GM12878 (cell line): ENCODE results near the gene PRDM4. TPM values are rescaled to one million over a fixed set of nuclear protein-coding genes. Genes with fewer than 3 reads are reported as not detected.

Source experiments
- ATAC-seq: fragments of 200-7000 bp; cut with Tn5 transposase; 3 replicates; pipeline ENCODE4 v1.9.1; 2020; ENCODE audit warnings: mild to moderate bottlenecking, moderate library complexity
- BruUV-seq: library from RNA; stranded (reverse); fragments of 400-500 nt; replicated peaks from 2 replicates; lab custom pipeline; 2021; lab: Mats Ljungman, UMichigan
- CTCF ChIA-PET: fragments of 300-600 bp; sonication (Branson Sonifier 250); formaldehyde crosslinking; extraction: SDS; loops from one replicate; lab custom pipeline; 2021; ENCODE audit warnings: inconsistent platforms; lab: Yijun Ruan, JAX
- POLR2A ChIA-PET: fragments of 350-600 bp; formaldehyde crosslinking; extraction: SDS; loops from one replicate; lab custom pipeline; 2021; ENCODE audit warnings: inconsistent platforms; lab: Charles Lee
- RAD21 ChIA-PET: fragments of 300-600 bp; sonication (Branson Sonifier 250); formaldehyde crosslinking; loops from one replicate; lab custom pipeline; 2023; ENCODE audit warnings: antibody characterized with exemption; ENCODE audit not compliant: unreplicated experiment; lab: Charles Lee
- SMC1A ChIA-PET: fragments of 300-600 bp; sonication (Branson Sonifier 250); formaldehyde crosslinking; loops from one replicate; lab custom pipeline; 2023; ENCODE audit not compliant: unreplicated experiment, uncharacterized antibody; lab: Charles Lee
- DNase-seq: peaks from one replicate; pipeline ENCODE4 v3.0.0-alpha.2; 2011; ENCODE audit warnings: low read depth, low spot score
- FAIRE-seq: peaks from 3 replicates; lab custom pipeline; 2011; peaks lifted over from hg19 to GRCh38; lab: Jason Lieb, UNC
- H2AFZ ChIP-seq: 2 replicates; pipeline ENCODE4 v1.6.0; 2011; ENCODE audit warnings: low read depth, low read length, control low read depth; ENCODE audit not compliant: control insufficient read depth
- H3K27ac ChIP-seq: 2 replicates; pipeline ENCODE4 v1.5.1; 2011; ENCODE audit warnings: control low read depth; ENCODE audit not compliant: control insufficient read depth, insufficient read depth
- H3K27me3 ChIP-seq, 2 experiments: replicated peaks in 1 of 2; 2 replicates each; pipeline versions ENCODE4 v1.6.0 to v1.6.1; 2011; ENCODE audit warnings: low read length in 1 of 2; ENCODE audit not compliant: control insufficient read depth in 2 of 2, insufficient read depth in 2 of 2
- H3K36me3 ChIP-seq, 2 experiments: 2 replicates each; pipeline ENCODE4 v1.5.1; 2011; ENCODE audit warnings: low read length in 1 of 2; ENCODE audit not compliant: control insufficient read depth in 2 of 2, insufficient read depth in 2 of 2
- H3K4me1 ChIP-seq: 2 replicates; pipeline ENCODE4 v1.6.1; 2011; ENCODE audit warnings: mild to moderate bottlenecking, low read length, moderate library complexity, mixed read lengths; ENCODE audit not compliant: control insufficient read depth, insufficient read depth
- H3K4me2 ChIP-seq: 2 replicates; pipeline ENCODE4 v1.6.0; 2011; ENCODE audit warnings: control low read depth; ENCODE audit not compliant: control insufficient read depth, insufficient read depth
- H3K4me3 ChIP-seq: fragments of 200-600 bp; sonication (generic); 2 replicates; pipeline ENCODE4 v1.5.1; 2016
- H3K79me2 ChIP-seq: 2 replicates; pipeline ENCODE4 v1.6.0; 2011; ENCODE audit warnings: low read length; ENCODE audit not compliant: control insufficient read depth, insufficient read depth
- H3K9ac ChIP-seq: 2 replicates; pipeline ENCODE4 v1.8.0; 2011; ENCODE audit warnings: low read length, control low read depth, mixed read lengths; ENCODE audit not compliant: control insufficient read depth, insufficient read depth
- H3K9me3 ChIP-seq: replicated peaks from 3 replicates; pipeline ENCODE4 v1.5.1; 2011; ENCODE audit warnings: mild to moderate bottlenecking, low read length; ENCODE audit not compliant: control insufficient read depth, insufficient read depth
- H4K20me1 ChIP-seq: 2 replicates; pipeline ENCODE4 v1.6.0; 2011; ENCODE audit not compliant: control insufficient read depth, insufficient read depth
- ATF7 ChIP-seq: fragments of 450-650 bp; IDR thresholded peaks from 2 replicates; pipeline ENCODE4 v1.6.1; 2016; ENCODE audit warnings: low read depth, mild to moderate bottlenecking
- BHLHE40 ChIP-seq, 2 experiments: fragments of 450-650 bp in 1 of 2; IDR thresholded peaks; 2 replicates each; pipeline ENCODE4 v1.6.1; 2011 to 2017; ENCODE audit warnings: low read depth in 2 of 2, borderline replicate concordance in 1 of 2, improper control_type of control experiment in 1 of 2, low read length in 1 of 2, mild to moderate bottlenecking in 1 of 2
- CBX3 ChIP-seq: fragments of 200-600 bp; sonication (generic); IDR thresholded peaks from 2 replicates; pipeline ENCODE4 v1.6.1; 2016; ENCODE audit warnings: low read depth, borderline replicate concordance
- CBX5 ChIP-seq: sonication (generic); IDR thresholded peaks from 2 replicates; pipeline ENCODE4 v1.6.1; 2016; ENCODE audit warnings: low read depth, moderate library complexity, mild to moderate bottlenecking, inconsistent platforms
- GABPA ChIP-seq: IDR thresholded peaks from 2 replicates; pipeline ENCODE4 v1.6.1; 2014; ENCODE audit warnings: antibody characterized with exemption, low read depth, mild to moderate bottlenecking, inconsistent platforms
- IKZF1 ChIP-seq: fragments of 450-650 bp; conservative IDR thresholded peaks from 2 replicates; pipeline ENCODE4 v1.6.1; 2017; ENCODE audit warnings: antibody characterized with exemption, mild to moderate bottlenecking
- MTA3 ChIP-seq: IDR thresholded peaks from 2 replicates; pipeline ENCODE4 v1.6.1; 2012; ENCODE audit warnings: low read length, inconsistent platforms, borderline replicate concordance
- MXI1 ChIP-seq: fragments of 150-350 bp; IDR thresholded peaks from 2 replicates; pipeline ENCODE4 v1.6.1; 2011; ENCODE audit warnings: low read depth, mild to moderate bottlenecking, inconsistent platforms, low read length, improper control_type of control experiment
- POLR2AphosphoS2 ChIP-seq: IDR thresholded peaks from 2 replicates; pipeline ENCODE4 v1.6.1; 2011; ENCODE audit warnings: low read depth, mild to moderate bottlenecking, low read length, improper control_type of control experiment, moderate library complexity
- SIN3A ChIP-seq: IDR thresholded peaks from 2 replicates; pipeline ENCODE4 v1.6.1; 2012; ENCODE audit warnings: low read depth, low read length, improper control_type of control experiment
- WGBS: methylation state at CpG from one replicate; pipeline ENCODE4 v1.1.6; 2016; ENCODE audit warnings: low lambda C conversion rate; ENCODE audit not compliant: insufficient replicate concordance, insufficient coverage; ENCODE audit errors: missing lambda C conversion rate; 5-methylcytosine and 5-hydroxymethylcytosine counted together
- in situ Hi-C: fragments of 300-500 bp; cut with MboI; formaldehyde crosslinking; loops from 9 replicates; pipeline ENCODE4 v1.14.3; 2018; ENCODE audit warnings: mixed read lengths
- intact Hi-C: fragments of 100-400 bp; cut with micrococcal nuclease; formaldehyde crosslinking; loops from one replicate; pipeline ENCODE4 v1.14.2; 2022; ENCODE audit not compliant: unreplicated experiment
- polyA plus RNA-seq, 11 experiments: library from polyadenylated mRNA; depleted of rRNA in 4 of 11; unstranded in 6 of 11; stranded (reverse) in 5 of 11; fragments of >200 nt; fragmentation: Nextera tagmentation in 4 of 11; fragmentation: Illumina TruSeq in 1 of 11; extraction: Ambion mirVana in 4 of 11; extraction: Trizol in 1 of 11; gene quantifications; 1 replicate in 1 of 11; 2 replicates in 10 of 11; pipeline versions ENCODE4 v1.2.1 to v1.2.3, GENCODE V29; 2011 to 2016; ENCODE audit warnings: inconsistent platforms in 2 of 11, missing spikeins in 2 of 11, low read depth in 1 of 11
- total RNA-seq, 4 experiments: library from RNA; depleted of rRNA in 3 of 4; stranded (reverse); fragments of >200 nt in 3 of 4; fragmentation: Illumina TruSeq in 1 of 4; extraction: Trizol in 1 of 4; gene quantifications; 2 replicates each; pipeline versions ENCODE4 v1.2.1 to v1.2.3, GENCODE V29; 2013 to 2021
- TF ChIP-seq, protein P1 (sequence below): IDR thresholded peaks from 2 replicates; pipeline ENCODE4 v1.6.1; 2012; ENCODE audit warnings: low read depth, low read length, improper control_type of control experiment

Gene PRDM4
- total and polyA plus RNA-seq, 10 of the 15 experiments (the other 5 are each of a cell fraction or from before 2014, with no cell fraction given), result 5.1 to 22.2 (median 15.0) TPM

- SMC1A ChIA-PET, result no interaction called here
- WGBS, result 47% methylated on average over 3 of the region's 3 CpGs
- Histone ChIP-seq H3K4me1 (no peaks in the 10 kb centered on the region), H3K9me3 (peaks cover 5% of the 10 kb centered on the region; the same call in 2 of the 3 replicates), H2AFZ (no peak overlapping the region), H3K4me2 (no peak overlapping the region), H3K4me3 (no peak overlapping the region), H3K9ac (no peak overlapping the region), H3K27ac (no peak overlapping the region), H3K27me3 (peaks cover 0 to 3% of the 10 kb centered on the region in 2 experiments; a peak in 2 of 4 replicates), H3K79me2 (no peaks in the 10 kb centered on the region), H4K20me1 (no peaks in the 10 kb centered on the region), H3K36me3 (no peaks in the 10 kb centered on the region)
- CTCF ChIA-PET, result no interaction called here
- no peak for DNase-seq
- FAIRE-seq, result no peak
- intact Hi-C loops (no loop called here), in situ Hi-C loops (no loop called here)
- TF ChIP-seq, protein P1, sequence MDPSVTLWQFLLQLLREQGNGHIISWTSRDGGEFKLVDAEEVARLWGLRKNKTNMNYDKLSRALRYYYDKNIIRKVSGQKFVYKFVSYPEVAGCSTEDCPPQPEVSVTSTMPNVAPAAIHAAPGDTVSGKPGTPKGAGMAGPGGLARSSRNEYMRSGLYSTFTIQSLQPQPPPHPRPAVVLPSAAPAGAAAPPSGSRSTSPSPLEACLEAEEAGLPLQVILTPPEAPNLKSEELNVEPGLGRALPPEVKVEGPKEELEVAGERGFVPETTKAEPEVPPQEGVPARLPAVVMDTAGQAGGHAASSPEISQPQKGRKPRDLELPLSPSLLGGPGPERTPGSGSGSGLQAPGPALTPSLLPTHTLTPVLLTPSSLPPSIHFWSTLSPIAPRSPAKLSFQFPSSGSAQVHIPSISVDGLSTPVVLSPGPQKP, result no peak
- no peak for TF ChIP-seq POLR2AphosphoS2
- no peak for TF ChIP-seq SIN3A
- TF ChIP-seq MXI1, result no peak
- TF ChIP-seq MTA3, result no peak
- no peak for TF ChIP-seq IKZF1
- no peak for TF ChIP-seq CBX3
- no peak for TF ChIP-seq BHLHE40 (IDR thresholded peaks at IDR 0.05; ENCODE audit: borderline replicate concordance in 1 of 2, low read depth in 2 of 2, low read length in 1 of 2)
- no peak for TF ChIP-seq ATF7
- TF ChIP-seq GABPA, result no peak
- TF ChIP-seq CBX5, result no peak
- POLR2A ChIA-PET, result interaction anchor here (0.7 kb wide), 1 partner anchor 722 kb away, joined by 3 read pairs; no protein-coding TSS in a partner anchor
- no peak for ATAC-seq
- no TSS peak for BruUV-seq
- RAD21 ChIA-PET, result no interaction called here
Observed at GRCh38 chr12:107794451-107794850, 33.5 kb upstream of the PRDM4 start.
